HCT116 (cell line): ENCODE results near the gene OR6N2. TPM values are rescaled to one million over a fixed set of nuclear protein-coding genes. Genes with fewer than 3 reads are reported as not detected.

Experiments
- ATAC-seq: fragments of 200-7000 bp; cut with Tn5 transposase; 2 replicates; pipeline ENCODE4 v1.9.1; 2020; ENCODE audit warnings: mild to moderate bottlenecking, moderate library complexity
- BruUV-seq: library from RNA; stranded (reverse); fragments of 400-500 nt; replicated peaks from 2 replicates; lab custom pipeline; 2021; lab: Mats Ljungman, UMichigan
- CTCF ChIA-PET: fragments of 300-600 bp; sonication (Branson Sonifier 250); formaldehyde crosslinking; loops from one replicate; lab custom pipeline; 2021; ENCODE audit warnings: antibody characterized with exemption; lab: Charles Lee
- POLR2A ChIA-PET: fragments of 300-600, 350-600 bp; sonication (Branson Sonifier 250); formaldehyde crosslinking; loops from one replicate; lab custom pipeline; 2021; ENCODE audit warnings: antibody characterized with exemption; lab: Charles Lee
- RAD21 ChIA-PET, 2 experiments: fragments of 300-600 bp; sonication (Branson Sonifier 250); formaldehyde crosslinking; loops; one replicate each; lab custom pipeline; 2023; ENCODE audit warnings: low total read pairs in 2 of 2; ENCODE audit not compliant: uncharacterized antibody in 2 of 2, unreplicated experiment in 2 of 2, low non-redundant PET in 1 of 2; lab: Charles Lee
- DNase-seq: peaks from one replicate; pipeline ENCODE4 v3.0.0-alpha.2; 2010; ENCODE audit warnings: low read depth, low spot score
- H2AFZ ChIP-seq: fragments of 200-600 bp; shearing (Covaris generic), sonication (generic); 2 replicates; pipeline ENCODE4 v1.6.1; 2017; ENCODE audit warnings: low read depth, mixed run types, mixed read lengths, antibody characterized with exemption, low read length; ENCODE audit not compliant: poor library complexity, severe bottlenecking
- H3K27ac ChIP-seq: 2 replicates; pipeline ENCODE4 v1.5.1; 2012; ENCODE audit warnings: low read depth, low read length
- H3K27me3 ChIP-seq: fragments of 200-600 bp; sonication (generic); 2 replicates; pipeline ENCODE4 v1.6.1; 2016; ENCODE audit warnings: mixed run types, low read length, mixed read lengths; ENCODE audit not compliant: insufficient read depth
- H3K36me3 ChIP-seq, 2 experiments: fragments of 200-500 bp in 1 of 2; fragments of 200-600 bp in 1 of 2; sonication (Bioruptor generic) in 1 of 2; sonication (generic) in 1 of 2; 2 replicates each; pipeline versions ENCODE4 v1.5.1 to v1.6.1; 2014 to 2016; ENCODE audit warnings: low read length in 2 of 2, inconsistent platforms in 1 of 2, mixed read lengths in 1 of 2, mixed run types in 1 of 2; ENCODE audit not compliant: insufficient read depth in 2 of 2, control insufficient read depth in 1 of 2
- H3K4me1 ChIP-seq, 2 experiments: fragments of 200-600 bp in 1 of 2; sonication (generic) in 1 of 2; 2 replicates each; pipeline versions ENCODE4 v1.5.1 to v1.6.1; 2012 to 2017; ENCODE audit warnings: low read length in 2 of 2, inconsistent platforms in 1 of 2, mild to moderate bottlenecking in 1 of 2, mixed read lengths in 1 of 2, mixed run types in 1 of 2, moderate library complexity in 1 of 2; ENCODE audit not compliant: insufficient read depth in 2 of 2, control insufficient read depth in 1 of 2
- H3K4me2 ChIP-seq: fragments of 200-600 bp; sonication (generic); 2 replicates; pipeline ENCODE4 v1.6.1; 2017; ENCODE audit warnings: mixed run types, low read length, mixed read lengths
- H3K4me3 ChIP-seq, 2 experiments: fragments of 200-600 bp in 1 of 2; sonication (generic) in 1 of 2; replicated peaks in 1 of 2; 2 replicates each; pipeline ENCODE4 v1.5.1; 2011 to 2016; ENCODE audit warnings: low read length in 2 of 2, control low read depth in 1 of 2, low read depth in 1 of 2, mild to moderate bottlenecking in 1 of 2, mixed read lengths in 1 of 2, mixed run types in 1 of 2
- H3K79me2 ChIP-seq: fragments of 200-600 bp; sonication (generic); 2 replicates; pipeline ENCODE4 v1.6.1; 2017; ENCODE audit warnings: mild to moderate bottlenecking, mixed run types, low read length, moderate library complexity, mixed read lengths; ENCODE audit not compliant: insufficient read depth
- H3K9ac ChIP-seq: fragments of 200-600 bp; sonication (generic); 2 replicates; pipeline ENCODE4 v1.6.1; 2016; ENCODE audit warnings: low read length, mixed read lengths
- H3K9me2 ChIP-seq: fragments of 200-600 bp; sonication (generic), shearing (Covaris generic); 2 replicates; pipeline ENCODE4 v1.6.1; 2017; ENCODE audit warnings: mixed run types, mild to moderate bottlenecking, moderate library complexity; ENCODE audit not compliant: insufficient read depth
- H3K9me3 ChIP-seq, 2 experiments: fragments of 200-500 bp in 1 of 2; fragments of 200-600 bp in 1 of 2; sonication (Bioruptor generic) in 1 of 2; sonication (generic) in 1 of 2; 2 replicates each; pipeline ENCODE4 v1.6.1; 2014 to 2017; ENCODE audit warnings: low read length in 2 of 2, mixed read lengths in 2 of 2, inconsistent platforms in 1 of 2, low read depth in 1 of 2, mild to moderate bottlenecking in 1 of 2, mixed run types in 1 of 2, moderate library complexity in 1 of 2; ENCODE audit not compliant: control insufficient read depth in 1 of 2, insufficient read depth in 1 of 2
- H4K20me1 ChIP-seq: fragments of 200-600 bp; sonication (generic), shearing (Covaris generic); 2 replicates; pipeline ENCODE4 v1.6.1; 2017; ENCODE audit warnings: mixed run types, mild to moderate bottlenecking, moderate library complexity; ENCODE audit not compliant: insufficient read depth
- CEBPB ChIP-seq: IDR thresholded peaks from 2 replicates; pipeline ENCODE4 v1.6.1; 2012; ENCODE audit warnings: low read depth
- CTCF ChIP-seq, 3 experiments: fragments of 200-600 bp in 1 of 3; sonication (generic) in 1 of 3; IDR thresholded peaks in 2 of 3; conservative IDR thresholded peaks in 1 of 3; 2 replicates each; pipeline ENCODE4 v1.5.1; 2012 to 2017; ENCODE audit warnings: low read depth in 2 of 3, low read length in 2 of 3, antibody characterized with exemption in 1 of 3, borderline replicate concordance in 1 of 3, control low read depth in 1 of 3, mild to moderate bottlenecking in 1 of 3, mixed read lengths in 1 of 3, mixed run types in 1 of 3, moderate library complexity in 1 of 3; ENCODE audit not compliant: insufficient read depth in 1 of 3
- EGR1 ChIP-seq: IDR thresholded peaks from 2 replicates; pipeline ENCODE4 v1.6.1; 2012; ENCODE audit warnings: low read depth
- ELF1 ChIP-seq: IDR thresholded peaks from 2 replicates; pipeline ENCODE4 v1.6.1; 2012; ENCODE audit warnings: low read depth, borderline replicate concordance
- EZH2phosphoT487 ChIP-seq: fragments of 200-600 bp; IDR thresholded peaks from 2 replicates; pipeline ENCODE4 v1.6.1; 2018; ENCODE audit warnings: antibody characterized with exemption, borderline replicate concordance
- FOSL1 ChIP-seq: IDR thresholded peaks from 2 replicates; pipeline ENCODE4 v1.6.1; 2012; ENCODE audit warnings: low read depth
- POLR2AphosphoS5 ChIP-seq: IDR thresholded peaks from 2 replicates; pipeline ENCODE4 v1.6.1; 2011; ENCODE audit warnings: mild to moderate bottlenecking, low read depth, low read length, moderate library complexity
- RAD21 ChIP-seq: IDR thresholded peaks from 2 replicates; pipeline ENCODE4 v1.6.1; 2012; ENCODE audit warnings: low read depth, mild to moderate bottlenecking
- REST ChIP-seq: IDR thresholded peaks from 2 replicates; pipeline ENCODE4 v1.6.1; 2012; ENCODE audit warnings: low read depth
- SRF ChIP-seq: IDR thresholded peaks from 2 replicates; pipeline ENCODE4 v1.6.1; 2012; ENCODE audit warnings: low read depth
- TCF7L2 ChIP-seq: IDR thresholded peaks from 2 replicates; pipeline ENCODE4 v1.7.0; 2011; ENCODE audit warnings: borderline replicate concordance, inconsistent platforms; ENCODE audit not compliant: insufficient read depth, insufficient read length; ENCODE audit errors: extremely low read depth
- YY1 ChIP-seq: IDR thresholded peaks from 2 replicates; pipeline ENCODE4 v1.6.1; 2011; ENCODE audit warnings: low read length, low read depth, moderate library complexity, mild to moderate bottlenecking; ENCODE audit not compliant: insufficient replicate concordance; ENCODE audit errors: extremely low read depth
- ZFX ChIP-seq: fragments of 450-650 bp; IDR thresholded peaks from 2 replicates; pipeline ENCODE4 v1.6.1; 2017
- ZNF274 ChIP-seq: fragments of 200-500 bp; sonication (Bioruptor generic); IDR thresholded peaks from 2 replicates; pipeline ENCODE4 v1.6.1; 2014; ENCODE audit warnings: mild to moderate bottlenecking, low read depth, low read length, inconsistent platforms
- intact Hi-C: fragments of 100-400 bp; cut with micrococcal nuclease; formaldehyde crosslinking; loops from 2 replicates; pipeline ENCODE4 v1.10.0; 2022
- total RNA-seq: library from RNA; stranded (reverse); gene quantifications from one replicate; pipeline ENCODE4 v1.2.1, GENCODE V29; 2021; ENCODE audit not compliant: unreplicated experiment
- TF ChIP-seq, protein P1 (sequence below): IDR thresholded peaks from 2 replicates; pipeline ENCODE4 v1.6.1; 2012

Gene OR6N2
- total RNA-seq, 1 experiment from 2014 or later, result not detected

DNA sequence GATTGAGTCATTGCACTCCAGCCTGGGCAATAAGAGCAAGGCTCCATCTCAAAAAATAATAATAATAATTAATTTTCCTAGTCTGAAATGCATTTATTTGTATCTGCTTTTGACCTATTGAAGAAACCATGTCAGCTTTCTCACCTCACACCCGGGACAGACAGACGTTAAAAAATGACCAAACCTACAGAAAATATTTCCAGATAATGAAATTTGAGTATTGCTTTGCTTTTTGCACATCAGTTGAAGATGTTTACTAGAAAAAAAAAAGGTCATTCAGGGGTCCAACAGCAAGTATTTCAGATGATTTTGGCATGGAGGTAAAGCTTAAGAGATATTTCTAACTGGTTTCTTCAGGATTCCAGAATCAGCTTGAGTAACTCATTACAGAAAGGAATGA, 26.6 kb downstream of the OR6N2 start, which contains the start of gene OR6K6:
TSS of gene OR6K6 (plus strand) at position 301 of the 400 bp plus-strand sequence. CDS start 168 bp downstream, outside the sequence.
- no peak for TF ChIP-seq ELF1
- no peak for TF ChIP-seq SRF
- TF ChIP-seq, all 23 proteins: peak for 0
- no peaks in the 10 kb centered on the region for H3K9me3 ChIP-seq
- H3K4me3 ChIP-seq, result no peak within 1 kb of the TSS
- H3K27ac ChIP-seq, result no peak within 1 kb of the TSS
- no peaks in the 10 kb centered on the region for H3K27me3 ChIP-seq
- POLR2A ChIA-PET, result no interaction called here
- ATAC-seq, result no peak
- H3K4me2 ChIP-seq, result no peak within 1 kb of the TSS
- no peaks in the 10 kb centered on the region for H4K20me1 ChIP-seq
- no peak for DNase-seq
- intact Hi-C loops, result no loop called here
- no peaks in the 10 kb centered on the region for H3K9me2 ChIP-seq
- no peak within 1 kb of the TSS for H2AFZ ChIP-seq
- CTCF ChIA-PET, result no interaction called here
- no peaks in the 10 kb centered on the region for H3K4me1 ChIP-seq
- RAD21 ChIA-PET, result no interaction called here
- no peaks in the 10 kb centered on the region for H3K36me3 ChIP-seq
- no peak within 1 kb of the TSS for H3K9ac ChIP-seq
- H3K79me2 ChIP-seq, result no peaks in the 10 kb centered on the region
- no TSS peak for BruUV-seq

DNA sequence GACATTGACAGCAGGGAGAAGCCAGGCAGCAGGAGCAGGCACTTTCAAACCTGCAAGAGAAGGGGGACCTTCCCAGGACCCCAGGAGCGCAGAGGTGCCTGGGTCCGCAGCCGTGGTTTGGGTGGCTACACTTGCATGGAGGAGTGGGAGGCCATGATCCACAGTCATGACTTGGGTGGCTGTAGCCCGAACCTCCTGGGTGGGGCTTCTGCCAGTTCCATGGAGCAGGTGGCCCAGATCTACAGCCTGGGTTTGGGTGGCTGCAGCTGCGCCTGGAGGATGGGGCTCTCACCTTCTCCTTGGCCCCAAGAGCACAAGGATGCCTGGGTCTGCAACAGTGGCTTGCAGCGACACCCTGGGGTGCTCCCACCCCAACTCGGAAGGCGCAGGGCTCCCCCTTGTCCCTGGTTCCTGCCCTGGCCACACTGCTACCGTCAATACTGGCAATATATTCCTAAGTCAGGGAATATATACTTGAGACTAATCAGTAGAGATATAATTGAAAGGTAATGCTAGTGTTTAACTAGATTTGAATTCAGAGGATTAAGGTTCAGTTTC, 28.8 kb downstream of the OR6N2 start:
- ChIA-PET CTCF (no interaction called here), POLR2A (no interaction called here), RAD21 (no interaction called here)
- Histone ChIP-seq H3K4me2 (no peak overlapping the region), H3K9ac (no peak overlapping the region), H3K79me2 (no peaks in the 10 kb centered on the region), H3K27me3 (no peaks in the 10 kb centered on the region), H3K9me3 (no peaks in the 10 kb centered on the region), H4K20me1 (no peaks in the 10 kb centered on the region), H2AFZ (no peak overlapping the region), H3K36me3 (no peaks in the 10 kb centered on the region), H3K9me2 (no peaks in the 10 kb centered on the region), H3K27ac (no peak overlapping the region), H3K4me3 (no peak overlapping the region), H3K4me1 (no peaks in the 10 kb centered on the region)
- DNase-seq (no peak), ATAC-seq (no peak)
- no TSS peak for BruUV-seq
- intact Hi-C loops, result no loop called here
- TF ChIP-seq REST (no peak), POLR2AphosphoS5 (no peak), EGR1 (no peak), TCF7L2 (no peak), RAD21 (no peak), YY1 (no peak), FOSL1 (no peak), SRF (no peak), ELF1 (no peak), ZNF274 (no peak), ZFX (no peak), EZH2phosphoT487 (no peak), CTCF (IDR thresholded peaks at IDR 0.05 in 2 of 3, conservative IDR thresholded peaks at IDR 0.05 in 1 of 3; ENCODE audit: borderline replicate concordance in 1 of 3, insufficient read depth in 1 of 3, low read depth in 2 of 3, low read length in 2 of 3) (no peak), CEBPB (no peak)
- TF ChIP-seq, protein P1, sequence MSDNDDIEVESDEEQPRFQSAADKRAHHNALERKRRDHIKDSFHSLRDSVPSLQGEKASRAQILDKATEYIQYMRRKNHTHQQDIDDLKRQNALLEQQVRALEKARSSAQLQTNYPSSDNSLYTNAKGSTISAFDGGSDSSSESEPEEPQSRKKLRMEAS, result no peak
